Measurements from ENCODE around the gene RNF180. TPM values are rescaled to one million over a fixed set of nuclear protein-coding genes. Genes with fewer than 3 reads are reported as not detected.

RNF180 gene
- total and polyA plus RNA-seq, 2 donors (not counting 3 experiments of a cell fraction or from before 2014, with no cell fraction given), result 0.62 to 5.6 TPM

GRCh38 chr5:64190562-64191306 lies 25.1 kb downstream of the RNF180 start:
- intact Hi-C loops (cut with micrococcal nuclease) (no loop called here), dilution Hi-C loops (cut with MboI; ENCODE audit: extremely low pct_ligation_motif_present, low sequenced_read_pairs) (no loop called here)
- no peak overlapping the region for H3K4me3 ChIP-seq (replicated peaks in 1 of 3; ENCODE audit: insufficient read depth in 1 of 3, low read depth in 1 of 3, low read length in 3 of 3)
- no peak overlapping the region for H3K9ac ChIP-seq (replicated peaks; ENCODE audit: extremely low read depth, insufficient read depth, low read length)
- CTCF ChIA-PET, result no interaction called here
- no peaks in the 10 kb centered on the region for H4K20me1 ChIP-seq (replicated peaks; ENCODE audit: control insufficient read depth, extremely low read depth, insufficient read depth, low read length)
- H3K36me3 ChIP-seq (ENCODE audit: control insufficient read depth in 2 of 2, extremely low read depth in 1 of 2, insufficient read depth in 2 of 2, low read length in 2 of 2), result no peaks in the 10 kb centered on the region
- H2AFZ ChIP-seq (ENCODE audit: low read depth, low read length), result no peak overlapping the region
- TF ChIP-seq MYC (IDR thresholded peaks at IDR 0.05; ENCODE audit: low read depth, low read length) (no peak), GATA2 (IDR thresholded peaks at IDR 0.05; ENCODE audit: insufficient read depth, insufficient read length, low read depth, low read length) (no peak), POLR2A (IDR thresholded peaks at IDR 0.05; ENCODE audit: low read depth, low read length) (no peak), JUN (IDR thresholded peaks at IDR 0.05; ENCODE audit: borderline replicate concordance, insufficient read depth, insufficient read length, low read depth) (no peak), EZH2 (IDR thresholded peaks at IDR 0.05; ENCODE audit: borderline replicate concordance, low read depth, low read length, severe bottlenecking) (no peak), CTCF (IDR thresholded peaks at IDR 0.05; ENCODE audit: extremely low read depth in 1 of 2, insufficient read depth in 1 of 2, low read depth in 1 of 2, low read length in 2 of 2) (no peak), FOS (IDR thresholded peaks at IDR 0.05; ENCODE audit: borderline replicate concordance, insufficient read depth, low read length) (no peak), POLR2AphosphoS5 (IDR thresholded peaks at IDR 0.05; ENCODE audit: insufficient read depth, low read depth, low read length) (no peak)
- TF ChIP-seq, protein P1, sequence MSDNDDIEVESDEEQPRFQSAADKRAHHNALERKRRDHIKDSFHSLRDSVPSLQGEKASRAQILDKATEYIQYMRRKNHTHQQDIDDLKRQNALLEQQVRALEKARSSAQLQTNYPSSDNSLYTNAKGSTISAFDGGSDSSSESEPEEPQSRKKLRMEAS (IDR thresholded peaks at IDR 0.05; ENCODE audit: insufficient read depth, insufficient read length), result no peak
- H3K9me3 ChIP-seq (replicated peaks; ENCODE audit: control insufficient read depth, insufficient read depth, low read length), result no peaks in the 10 kb centered on the region
- FAIRE-seq (no peak), DNase-seq (ENCODE audit: low read depth, low spot score) (no peak)
- no TSS peak for BruUV-seq (replicated peaks)
- H3K27ac ChIP-seq (ENCODE audit: insufficient read depth, low read depth, low read length), result no peak overlapping the region
- H3K79me2 ChIP-seq (ENCODE audit: control insufficient read depth, insufficient read depth, low read length), result no peaks in the 10 kb centered on the region
- H3K4me1 ChIP-seq (ENCODE audit: control insufficient read depth, extremely low read depth, insufficient read depth, low read length), result no peaks in the 10 kb centered on the region
- H3K27me3 ChIP-seq (ENCODE audit: control insufficient read depth in 2 of 2, insufficient read depth in 2 of 2, low read length in 2 of 2), result no peaks in the 10 kb centered on the region
- POLR2A ChIA-PET, result no interaction called here
- no peaks in the 10 kb centered on the region for H3K9me1 ChIP-seq (replicated peaks; ENCODE audit: control insufficient read depth, extremely low read depth, insufficient read depth, low read length)
- no peak overlapping the region for H3K4me2 ChIP-seq (ENCODE audit: insufficient read depth, low read length)

Data from endothelial cell of umbilical vein (primary cell).